HG03066 (cell line): ENCODE measurements around the gene LEMD2.

Experiments
- ATAC-seq: cut with Tn5 transposase; IDR thresholded peaks from one replicate; pipeline ENCODE4 v1.9.1; 2021; ENCODE audit warnings: low read depth; ENCODE audit not compliant: unreplicated experiment

Gene LEMD2

DNA sequence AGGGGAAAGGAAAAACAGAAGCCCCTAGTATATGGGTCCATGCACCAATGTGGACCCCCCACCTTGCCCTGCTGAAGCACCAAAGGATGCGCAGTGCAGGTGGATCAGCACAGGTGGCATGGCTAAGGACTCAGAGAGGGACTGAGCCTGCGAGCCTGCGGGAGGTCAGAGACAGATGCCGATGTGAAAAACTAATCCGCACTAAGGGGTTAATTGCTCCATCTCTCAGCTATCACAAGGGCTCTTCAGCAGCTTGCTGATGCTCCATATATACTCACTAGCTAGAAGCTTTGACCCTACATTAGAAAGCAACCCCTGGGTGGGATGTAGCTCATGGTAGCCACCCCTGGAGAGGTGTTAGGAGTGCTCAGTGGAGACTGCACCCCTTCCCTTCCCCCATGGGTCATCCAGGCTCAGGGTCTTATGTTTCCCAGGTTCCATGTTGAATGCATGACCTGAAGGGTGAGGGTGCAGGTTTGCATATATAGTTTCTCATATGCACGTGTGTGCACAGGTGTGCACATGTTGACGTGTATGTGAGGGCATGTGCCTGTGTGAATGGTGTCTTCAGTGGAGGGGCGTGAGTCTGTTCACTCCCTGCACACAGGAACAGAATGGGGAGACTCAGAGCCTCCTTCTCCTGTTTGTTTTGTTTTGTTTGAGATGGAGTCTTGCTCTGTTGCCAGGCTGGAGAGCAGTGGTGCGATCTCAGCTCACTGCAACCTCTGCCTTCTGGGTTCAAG is 28.9 kb downstream of the LEMD2 start:
- ATAC-seq, result no peak

DNA sequence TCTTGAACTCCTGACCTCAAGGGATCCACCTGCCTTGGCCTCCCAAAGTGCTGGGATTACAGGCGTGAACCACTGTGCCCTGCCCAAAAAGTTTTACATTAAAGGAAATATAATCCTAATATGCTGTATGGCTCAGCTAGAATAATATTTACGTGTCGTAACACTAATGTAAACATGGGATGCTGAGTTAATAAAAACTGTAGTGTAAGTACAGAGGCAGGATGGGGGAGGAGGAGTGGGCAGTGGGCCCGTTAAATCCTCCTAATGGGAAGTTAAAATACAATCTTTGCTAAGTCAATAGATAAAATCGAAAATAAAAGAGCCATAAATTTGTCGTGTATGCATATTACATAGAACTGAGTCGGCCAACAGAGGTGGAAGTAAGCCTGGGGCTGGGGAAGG is 30.1 kb downstream of the LEMD2 start:
- no peak for ATAC-seq

DNA sequence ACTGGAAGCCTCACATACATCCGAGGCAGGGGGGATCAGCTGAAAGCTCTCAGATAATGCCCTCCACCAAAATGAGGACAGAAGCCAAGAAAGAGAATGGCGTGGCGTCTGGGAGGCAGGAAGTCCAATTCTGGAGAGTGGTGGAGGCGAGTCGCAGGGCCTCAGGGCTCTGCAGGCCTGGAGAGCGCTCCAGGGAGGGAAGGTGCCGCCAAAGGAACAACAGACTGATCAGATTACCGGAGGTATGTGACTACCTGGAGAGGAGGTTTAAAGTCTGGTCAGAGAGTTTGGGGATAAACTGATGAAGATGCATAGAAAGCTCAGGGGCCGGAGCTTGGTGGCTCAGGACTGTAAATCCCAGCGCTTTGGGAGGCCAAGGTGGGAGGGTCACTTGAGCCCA is 31.0 kb downstream of the LEMD2 start:
- no peak for ATAC-seq

DNA sequence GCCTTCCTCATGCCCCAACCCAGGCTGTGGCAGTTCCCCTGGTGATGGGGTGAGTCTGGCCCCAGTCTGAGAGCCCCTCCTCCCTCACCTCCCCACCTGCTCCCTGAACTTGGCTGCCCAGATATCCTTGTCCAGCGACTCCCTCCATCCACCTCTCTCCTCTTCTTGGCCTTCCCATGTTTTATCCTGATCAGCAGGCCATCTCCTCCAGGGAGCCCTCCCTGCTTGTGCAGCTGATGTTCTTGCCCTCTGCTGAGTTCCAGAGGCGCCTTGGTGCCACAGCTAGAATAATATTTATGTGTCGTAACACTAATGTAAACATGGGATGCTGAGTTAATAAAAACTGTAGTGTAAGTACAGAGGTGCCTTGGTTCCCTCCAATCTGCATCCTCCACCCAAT is 31.8 kb downstream of the LEMD2 start:
- ATAC-seq, result no peak

DNA sequence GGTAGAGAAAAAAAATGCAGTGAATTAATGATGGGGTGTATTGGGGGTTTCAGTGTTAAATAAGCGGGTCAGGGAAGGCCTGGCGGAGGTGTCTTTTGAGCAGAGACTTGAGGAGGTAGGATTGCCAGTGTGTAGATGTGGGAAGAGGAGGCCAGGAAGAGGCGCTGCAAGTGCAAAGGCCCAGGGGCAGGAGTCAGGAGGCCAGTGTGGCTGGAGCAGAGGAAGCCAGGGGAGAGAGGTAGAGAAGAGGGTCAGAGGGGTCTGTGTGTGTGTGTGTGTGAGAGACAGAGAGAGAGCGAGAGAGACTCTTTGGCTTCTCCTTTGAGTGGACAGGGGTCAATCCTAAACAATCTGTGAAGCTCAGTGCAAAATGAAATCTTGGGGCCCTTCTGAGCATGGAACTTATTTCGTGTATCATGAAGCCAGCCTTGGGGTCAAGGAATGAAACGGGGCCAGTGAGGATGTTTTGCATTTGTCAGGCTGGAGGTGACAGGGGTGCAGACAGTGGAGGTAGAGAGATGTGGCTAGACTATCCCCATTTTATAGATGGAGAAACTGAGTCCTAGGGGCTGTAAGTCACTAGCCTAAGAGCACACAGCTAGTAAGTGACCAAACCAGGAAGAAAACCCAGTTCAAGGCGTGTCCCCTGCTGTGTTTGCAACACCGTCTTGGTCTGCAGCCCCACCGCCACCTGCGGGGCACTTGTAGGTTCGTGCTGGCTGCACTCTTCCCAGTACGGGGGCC is 32.5 kb downstream of the LEMD2 start:
- no peak for ATAC-seq

DNA sequence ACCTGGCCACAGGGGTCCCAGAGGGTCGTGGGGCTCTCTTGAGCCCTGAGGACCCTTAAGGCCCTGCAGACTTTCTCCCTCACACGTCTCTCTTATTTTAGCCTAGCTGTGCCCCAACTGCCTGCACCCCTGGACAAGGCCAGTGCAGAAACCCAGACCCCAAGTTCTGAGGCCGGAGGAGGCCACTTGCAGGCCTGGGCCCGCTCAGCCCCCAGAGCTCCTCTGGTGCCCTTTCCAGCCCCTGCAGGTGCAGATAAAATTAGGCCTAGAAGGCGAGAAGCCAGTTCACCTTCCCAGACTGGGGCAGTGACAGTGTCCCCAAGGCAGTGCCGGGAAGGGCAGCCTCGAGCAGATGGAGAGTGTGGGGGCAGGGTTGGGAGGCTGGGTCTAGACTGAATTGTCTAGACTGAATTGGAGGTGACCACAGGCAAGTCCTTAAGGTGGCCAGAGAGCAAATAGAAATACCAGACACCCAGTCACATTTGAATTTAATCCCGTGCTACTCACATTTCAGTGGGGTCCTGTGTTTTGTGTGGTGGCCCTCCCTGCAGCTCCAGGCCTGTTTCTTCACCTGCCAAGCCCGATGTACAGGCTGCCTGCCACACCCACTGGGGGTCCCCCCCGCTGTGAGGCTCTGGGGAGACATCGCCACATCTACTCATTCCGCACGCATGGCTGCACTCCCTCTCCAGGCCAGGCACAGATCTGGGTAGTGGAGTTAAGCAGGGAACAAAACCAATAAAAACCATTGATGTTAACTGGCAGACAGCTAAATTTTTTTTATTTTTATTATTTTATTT is 33.7 kb downstream of the LEMD2 start:
- ATAC-seq, result no peak

DNA sequence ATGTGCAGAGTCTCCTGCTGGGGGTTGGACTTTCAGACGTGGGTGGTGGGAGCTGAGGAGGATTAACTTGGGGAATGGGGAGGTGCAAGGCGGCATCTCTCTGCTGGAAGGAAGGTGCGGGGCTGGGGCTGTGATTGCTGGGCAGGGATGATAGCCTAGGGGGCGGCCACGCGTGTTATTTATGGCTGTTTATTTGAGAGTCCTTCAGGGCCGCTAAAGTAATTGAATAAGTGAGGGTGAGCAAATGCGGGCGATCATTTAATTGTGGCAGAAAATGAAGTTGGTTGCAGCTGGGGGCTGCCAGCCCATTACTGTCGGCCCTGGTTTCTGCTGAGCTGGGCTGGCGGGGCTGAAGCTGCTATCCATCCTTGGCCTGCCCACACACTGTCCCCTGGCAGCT is 34.7 kb downstream of the LEMD2 start:
- ATAC-seq, result no peak

DNA sequence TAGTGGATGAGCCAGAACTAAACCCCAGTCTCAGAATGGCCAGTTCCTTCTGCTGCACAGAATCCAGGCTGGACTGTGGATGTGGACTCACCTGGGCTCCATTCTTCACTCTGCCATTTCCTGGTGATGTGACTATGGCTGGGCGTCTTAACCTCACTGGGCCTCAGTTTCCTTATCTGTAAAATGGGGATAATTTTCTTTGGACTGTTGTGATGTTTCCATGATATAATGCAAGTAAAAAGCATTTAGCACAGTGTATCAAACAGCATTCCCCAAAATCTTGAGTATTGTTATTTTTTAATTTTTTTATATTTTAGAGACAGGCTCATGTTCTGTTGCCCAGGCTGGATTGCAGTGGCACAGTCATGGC is 36.3 kb downstream of the LEMD2 start:
- ATAC-seq, result no peak

- no peak for ATAC-seq
These were observed 36.9 kb downstream of the LEMD2 start for GRCh38 chr6:33751771-33752645.

GRCh38 chr6:33750244-33750991 is 38.5 kb downstream of the LEMD2 start:
- ATAC-seq, result no peak

- ATAC-seq, result no peak
These were observed 39.5 kb downstream of the LEMD2 start for GRCh38 chr6:33749401-33749800.

- ATAC-seq, result no peak
These were observed 40.1 kb downstream of the LEMD2 start for GRCh38 chr6:33748841-33749240.

DNA sequence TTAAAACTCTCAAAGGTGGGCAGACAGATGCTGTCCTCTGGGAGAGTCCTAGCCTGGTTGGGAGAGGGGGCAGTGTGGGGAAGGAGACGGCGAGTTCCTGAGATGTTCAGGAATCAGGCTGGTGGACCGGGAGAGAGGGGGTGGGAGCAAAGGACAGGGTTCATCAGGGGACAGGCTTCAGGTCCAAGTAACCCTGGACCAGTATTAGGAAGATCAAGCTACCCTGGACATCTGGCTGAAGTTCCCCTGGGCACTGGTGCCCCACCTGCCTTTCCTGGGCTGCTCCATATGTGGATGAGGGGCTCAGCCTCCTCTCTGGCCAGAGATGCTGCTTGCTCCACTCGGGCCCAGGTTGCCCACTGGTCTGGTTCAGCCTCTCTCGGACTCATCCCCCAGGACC is 41.1 kb downstream of the LEMD2 start:
- no peak for ATAC-seq

- no peak for ATAC-seq
These were observed 42.3 kb downstream of the LEMD2 start, which contains the start of gene IP6K3 for GRCh38 chr6:33746651-33747100. TSS of gene IP6K3 (minus strand) at chr6:33746905. CDS start at chr6:33735476, 11,429 bp downstream.

- no peak for ATAC-seq
These were observed 42.8 kb downstream of the LEMD2 start for GRCh38 chr6:33746036-33746600.

DNA sequence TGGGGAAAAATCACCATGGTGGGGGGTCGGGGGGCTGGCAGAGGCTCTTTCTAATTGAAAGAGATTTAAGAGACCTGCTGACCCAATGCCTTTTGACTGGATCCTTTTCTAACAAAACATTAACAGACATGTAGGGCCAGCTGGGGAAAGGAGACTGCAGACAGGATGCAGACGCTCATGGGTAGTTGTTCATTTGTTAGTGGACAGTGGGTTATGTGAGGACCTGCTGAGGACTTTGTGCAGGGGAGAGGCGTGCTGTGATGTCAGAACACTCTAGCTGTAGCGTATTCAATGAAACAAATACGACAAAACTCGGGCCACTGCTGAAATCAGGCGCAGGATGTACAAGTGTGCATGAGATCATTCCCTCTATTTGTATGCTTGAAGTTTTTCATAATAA is 43.4 kb downstream of the LEMD2 start:
- ATAC-seq, result no peak

DNA sequence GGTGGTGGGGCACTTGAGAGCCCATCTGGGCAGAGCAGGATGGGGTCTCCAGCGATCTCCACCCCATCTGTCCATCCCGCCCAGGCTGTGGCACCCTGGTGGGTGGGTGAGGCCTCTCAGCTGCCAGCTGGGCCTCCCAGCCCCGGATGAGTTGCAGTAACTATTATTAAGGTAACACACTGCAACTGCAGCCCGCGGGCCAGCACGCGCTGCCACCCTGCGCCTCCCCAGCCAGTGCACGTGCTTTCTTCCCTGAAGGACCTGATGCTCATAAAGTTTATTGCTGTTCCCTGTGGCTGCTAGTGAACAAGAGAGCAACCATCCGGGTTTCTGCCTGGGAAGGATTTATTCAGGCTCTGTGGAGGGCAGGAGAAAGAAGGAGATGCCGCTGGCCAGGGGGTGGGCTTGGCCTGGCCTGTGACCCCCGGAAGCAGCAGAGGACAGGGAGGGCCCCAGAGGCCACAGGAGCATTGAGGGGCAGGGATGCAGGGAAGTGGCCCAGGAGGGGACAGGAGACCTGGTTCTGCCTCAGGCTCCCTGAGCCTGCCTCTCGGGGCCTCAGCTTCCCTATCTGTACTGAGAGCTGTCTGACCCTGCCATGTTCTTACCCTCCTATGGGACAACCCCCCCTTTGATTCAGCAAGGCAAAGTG is 43.9 kb downstream of the LEMD2 start:
- no peak for ATAC-seq

GRCh38 chr6:33744001-33744848 is 44.7 kb downstream of the LEMD2 start:
- no peak for ATAC-seq
